ENCODE measurements around the gene TEFM.

GRCh38 chr17:30950189-30950588 lies 44.2 kb upstream of the TEFM start:
- TF ChIP-seq, protein P1, sequence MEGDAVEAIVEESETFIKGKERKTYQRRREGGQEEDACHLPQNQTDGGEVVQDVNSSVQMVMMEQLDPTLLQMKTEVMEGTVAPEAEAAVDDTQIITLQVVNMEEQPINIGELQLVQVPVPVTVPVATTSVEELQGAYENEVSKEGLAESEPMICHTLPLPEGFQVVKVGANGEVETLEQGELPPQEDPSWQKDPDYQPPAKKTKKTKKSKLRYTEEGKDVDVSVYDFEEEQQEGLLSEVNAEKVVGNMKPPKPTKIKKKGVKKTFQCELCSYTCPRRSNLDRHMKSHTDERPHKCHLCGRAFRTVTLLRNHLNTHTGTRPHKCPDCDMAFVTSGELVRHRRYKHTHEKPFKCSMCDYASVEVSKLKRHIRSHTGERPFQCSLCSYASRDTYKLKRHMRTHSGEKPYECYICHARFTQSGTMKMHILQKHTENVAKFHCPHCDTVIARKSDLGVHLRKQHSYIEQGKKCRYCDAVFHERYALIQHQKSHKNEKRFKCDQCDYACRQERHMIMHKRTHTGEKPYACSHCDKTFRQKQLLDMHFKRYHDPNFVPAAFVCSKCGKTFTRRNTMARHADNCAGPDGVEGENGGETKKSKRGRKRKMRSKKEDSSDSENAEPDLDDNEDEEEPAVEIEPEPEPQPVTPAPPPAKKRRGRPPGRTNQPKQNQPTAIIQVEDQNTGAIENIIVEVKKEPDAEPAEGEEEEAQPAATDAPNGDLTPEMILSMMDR (conservative IDR thresholded peaks at IDR 0.05; ENCODE audit: low read length) = no peak
- TF ChIP-seq EZH2phosphoT487 (IDR thresholded peaks at IDR 0.05; ENCODE audit: borderline replicate concordance) = no peak

All from Loucy (cell line).